Keratinocyte (primary cell): ENCODE data around the gene ODF4.

ENCODE experiments used
- EZH2 ChIP-seq: IDR thresholded peaks from one replicate; pipeline ENCODE4 v1.6.1; 2012; ENCODE audit warnings: inconsistent platforms, mild to moderate bottlenecking, low read length, moderate library complexity
- TF ChIP-seq, protein P1 (sequence below), 3 experiments: IDR thresholded peaks in 1 of 3; conservative IDR thresholded peaks in 1 of 3; optimal IDR thresholded peaks in 1 of 3; 2 replicates in 2 of 3; 3 replicates in 1 of 3; pipeline versions ENCODE3 to v1.5.1; 2011; ENCODE audit warnings: low read length in 3 of 3, mild to moderate bottlenecking in 3 of 3, moderate library complexity in 2 of 3, control low read depth in 1 of 3, inconsistent platforms in 1 of 3; ENCODE audit not compliant: insufficient read depth in 2 of 3; ENCODE audit errors: extremely low read depth in 1 of 3

- TF ChIP-seq, protein P1, sequence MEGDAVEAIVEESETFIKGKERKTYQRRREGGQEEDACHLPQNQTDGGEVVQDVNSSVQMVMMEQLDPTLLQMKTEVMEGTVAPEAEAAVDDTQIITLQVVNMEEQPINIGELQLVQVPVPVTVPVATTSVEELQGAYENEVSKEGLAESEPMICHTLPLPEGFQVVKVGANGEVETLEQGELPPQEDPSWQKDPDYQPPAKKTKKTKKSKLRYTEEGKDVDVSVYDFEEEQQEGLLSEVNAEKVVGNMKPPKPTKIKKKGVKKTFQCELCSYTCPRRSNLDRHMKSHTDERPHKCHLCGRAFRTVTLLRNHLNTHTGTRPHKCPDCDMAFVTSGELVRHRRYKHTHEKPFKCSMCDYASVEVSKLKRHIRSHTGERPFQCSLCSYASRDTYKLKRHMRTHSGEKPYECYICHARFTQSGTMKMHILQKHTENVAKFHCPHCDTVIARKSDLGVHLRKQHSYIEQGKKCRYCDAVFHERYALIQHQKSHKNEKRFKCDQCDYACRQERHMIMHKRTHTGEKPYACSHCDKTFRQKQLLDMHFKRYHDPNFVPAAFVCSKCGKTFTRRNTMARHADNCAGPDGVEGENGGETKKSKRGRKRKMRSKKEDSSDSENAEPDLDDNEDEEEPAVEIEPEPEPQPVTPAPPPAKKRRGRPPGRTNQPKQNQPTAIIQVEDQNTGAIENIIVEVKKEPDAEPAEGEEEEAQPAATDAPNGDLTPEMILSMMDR (optimal IDR thresholded peaks at IDR 0.05 in 1 of 3, IDR thresholded peaks at IDR 0.05 in 1 of 3, conservative IDR thresholded peaks at IDR 0.05 in 1 of 3; ENCODE audit: extremely low read depth in 1 of 3, insufficient read depth in 2 of 3, low read length in 3 of 3) = no peak
- no peak for TF ChIP-seq EZH2
Observed at GRCh38 chr17:8354236-8354635, 14.6 kb downstream of the ODF4 start.
